ENCODE measurements around the gene DTX1.

Gene DTX1

GRCh38 chr12:113105606-113106271, 49.2 kb downstream of the DTX1 start:
- H3K36me3 ChIP-seq (ENCODE audit: insufficient read depth, low read length) = no peaks in the 10 kb centered on the region
- H3K4me3 ChIP-seq = no peak overlapping the region
- no peak for TF ChIP-seq FOXP2 (optimal IDR thresholded peaks at IDR 0.05; ENCODE audit: control extremely low read depth, extremely low read length, insufficient read depth)
- no peak for TF ChIP-seq EZH2 (IDR thresholded peaks at IDR 0.05)
- TF ChIP-seq POLR2AphosphoS5 (IDR thresholded peaks at IDR 0.05; ENCODE audit: borderline replicate concordance, low read depth, low read length) = no peak
- H3K9ac ChIP-seq (ENCODE audit: insufficient read length) = no peak overlapping the region
- H3K9me3 ChIP-seq (ENCODE audit: low read depth, low read length) = no peaks in the 10 kb centered on the region
- DNase-seq (ENCODE audit: low read depth, low spot score) = no peak
- H3K27ac ChIP-seq = no peak overlapping the region

- no peak for DNase-seq (ENCODE audit: low read depth, low spot score)
- Histone ChIP-seq H3K27ac (no peak overlapping the region), H3K36me3 (ENCODE audit: insufficient read depth, low read length) (no peaks in the 10 kb centered on the region), H3K4me3 (no peak overlapping the region), H3K9ac (ENCODE audit: insufficient read length) (no peak overlapping the region), H3K9me3 (ENCODE audit: low read depth, low read length) (no peaks in the 10 kb centered on the region)
- TF ChIP-seq POLR2AphosphoS5 (IDR thresholded peaks at IDR 0.05; ENCODE audit: borderline replicate concordance, low read depth, low read length) = no peak
- no peak for TF ChIP-seq FOXP2 (optimal IDR thresholded peaks at IDR 0.05; ENCODE audit: control extremely low read depth, extremely low read length, insufficient read depth)
- TF ChIP-seq EZH2 (IDR thresholded peaks at IDR 0.05) = no peak
Measured at GRCh38 chr12:113106361-113106760, 49.8 kb downstream of the DTX1 start.

GRCh38 chr12:113108308-113108707, 51.8 kb downstream of the DTX1 start:
- Histone ChIP-seq H3K27ac (no peak overlapping the region), H3K4me3 (no peak overlapping the region), H3K9me3 (ENCODE audit: low read depth, low read length) (no peaks in the 10 kb centered on the region), H3K9ac (ENCODE audit: insufficient read length) (no peak overlapping the region), H3K36me3 (ENCODE audit: insufficient read depth, low read length) (no peaks in the 10 kb centered on the region)
- DNase-seq (ENCODE audit: low read depth, low spot score) = no peak
- TF ChIP-seq FOXP2 (optimal IDR thresholded peaks at IDR 0.05; ENCODE audit: control extremely low read depth, extremely low read length, insufficient read depth) = no peak
- no peak for TF ChIP-seq EZH2 (IDR thresholded peaks at IDR 0.05)
- no peak for TF ChIP-seq POLR2AphosphoS5 (IDR thresholded peaks at IDR 0.05; ENCODE audit: borderline replicate concordance, low read depth, low read length)

GRCh38 chr12:113109360-113109759, 52.8 kb downstream of the DTX1 start:
- no peaks in the 10 kb centered on the region for H3K36me3 ChIP-seq (ENCODE audit: insufficient read depth, low read length)
- H3K9me3 ChIP-seq (ENCODE audit: low read depth, low read length) = no peaks in the 10 kb centered on the region
- no peak for DNase-seq (ENCODE audit: low read depth, low spot score)
- no peak overlapping the region for H3K4me3 ChIP-seq
- no peak overlapping the region for H3K27ac ChIP-seq
- H3K9ac ChIP-seq (ENCODE audit: insufficient read length) = no peak overlapping the region
- TF ChIP-seq POLR2AphosphoS5 (IDR thresholded peaks at IDR 0.05; ENCODE audit: borderline replicate concordance, low read depth, low read length) = no peak
- no peak for TF ChIP-seq FOXP2 (optimal IDR thresholded peaks at IDR 0.05; ENCODE audit: control extremely low read depth, extremely low read length, insufficient read depth)
- no peak for TF ChIP-seq EZH2 (IDR thresholded peaks at IDR 0.05)

- Histone ChIP-seq H3K4me3 (no peak overlapping the region), H3K9me3 (ENCODE audit: low read depth, low read length) (no peaks in the 10 kb centered on the region), H3K36me3 (ENCODE audit: insufficient read depth, low read length) (no peaks in the 10 kb centered on the region), H3K9ac (ENCODE audit: insufficient read length) (no peak overlapping the region), H3K27ac (no peak overlapping the region)
- TF ChIP-seq FOXP2 (optimal IDR thresholded peaks at IDR 0.05; ENCODE audit: control extremely low read depth, extremely low read length, insufficient read depth) (no peak), POLR2AphosphoS5 (IDR thresholded peaks at IDR 0.05; ENCODE audit: borderline replicate concordance, low read depth, low read length) (no peak), EZH2 (IDR thresholded peaks at IDR 0.05) (no peak)
- DNase-seq (ENCODE audit: low read depth, low spot score) = no peak
Measured at GRCh38 chr12:113109872-113110599, 53.5 kb downstream of the DTX1 start.

- DNase-seq (ENCODE audit: low read depth, low spot score) = no peak
- Histone ChIP-seq H3K27ac (no peak overlapping the region), H3K4me3 (no peak overlapping the region), H3K9ac (ENCODE audit: insufficient read length) (no peak overlapping the region), H3K36me3 (ENCODE audit: insufficient read depth, low read length) (no peaks in the 10 kb centered on the region), H3K9me3 (ENCODE audit: low read depth, low read length) (no peaks in the 10 kb centered on the region)
- TF ChIP-seq POLR2AphosphoS5 (IDR thresholded peaks at IDR 0.05; ENCODE audit: borderline replicate concordance, low read depth, low read length) (no peak), EZH2 (IDR thresholded peaks at IDR 0.05) (no peak)
Measured at GRCh38 chr12:113111247-113111646, 54.7 kb downstream of the DTX1 start.

- H3K9ac ChIP-seq (ENCODE audit: insufficient read length) = no peak overlapping the region
- no peak for TF ChIP-seq FOXP2 (optimal IDR thresholded peaks at IDR 0.05; ENCODE audit: control extremely low read depth, extremely low read length, insufficient read depth)
- TF ChIP-seq EZH2 (IDR thresholded peaks at IDR 0.05) = no peak
- TF ChIP-seq POLR2AphosphoS5 (IDR thresholded peaks at IDR 0.05; ENCODE audit: borderline replicate concordance, low read depth, low read length) = no peak
- H3K4me3 ChIP-seq = no peak overlapping the region
- H3K9me3 ChIP-seq (ENCODE audit: low read depth, low read length) = no peaks in the 10 kb centered on the region
- H3K36me3 ChIP-seq (ENCODE audit: insufficient read depth, low read length) = no peaks in the 10 kb centered on the region
- no peak overlapping the region for H3K27ac ChIP-seq
- DNase-seq (ENCODE audit: low read depth, low spot score) = no peak
Measured at GRCh38 chr12:113112043-113112899, 55.7 kb downstream of the DTX1 start.

GRCh38 chr12:113113397-113113796, 56.9 kb downstream of the DTX1 start:
- DNase-seq (ENCODE audit: low read depth, low spot score) = no peak
- TF ChIP-seq FOXP2 (optimal IDR thresholded peaks at IDR 0.05; ENCODE audit: control extremely low read depth, extremely low read length, insufficient read depth) (no peak), EZH2 (IDR thresholded peaks at IDR 0.05) (no peak), POLR2AphosphoS5 (IDR thresholded peaks at IDR 0.05; ENCODE audit: borderline replicate concordance, low read depth, low read length) (no peak)
- H3K9me3 ChIP-seq (ENCODE audit: low read depth, low read length) = no peaks in the 10 kb centered on the region
- H3K36me3 ChIP-seq (ENCODE audit: insufficient read depth, low read length) = no peaks in the 10 kb centered on the region
- no peak overlapping the region for H3K4me3 ChIP-seq
- H3K9ac ChIP-seq (ENCODE audit: insufficient read length) = no peak overlapping the region
- no peak overlapping the region for H3K27ac ChIP-seq
